NOMO-1 (cell line): Measurements from ENCODE around the gene CDK18.

Source experiments
- DNase-seq, 2 experiments: peaks; one replicate each; lab custom pipeline; 2025; ENCODE audit not compliant: unreplicated experiment in 2 of 2; lab: John Stamatoyannopoulos, UW

Gene CDK18

GRCh38 chr1:205502111-205502810 is 2.2 kb upstream of the CDK18 start:
- no peak for DNase-seq

GRCh38 chr1:205502992-205503391 is 1.5 kb upstream of the CDK18 start:
- no peak for DNase-seq

GRCh38 chr1:205505076-205505729 is 734 bp downstream of the CDK18 start:
- DNase-seq, result no peak

GRCh38 chr1:205505791-205506190 is 1.3 kb downstream of the CDK18 start:
- DNase-seq, result no peak

GRCh38 chr1:205506409-205507200 is 2.1 kb downstream of the CDK18 start:
- DNase-seq, result no peak

GRCh38 chr1:205508227-205508714 is 3.8 kb downstream of the CDK18 start:
- DNase-seq, result no peak

GRCh38 chr1:205510308-205510950 is 6.0 kb downstream of the CDK18 start:
- DNase-seq, result no peak

- no peak for DNase-seq
These were observed 6.5 kb downstream of the CDK18 start for GRCh38 chr1:205510951-205511330.

GRCh38 chr1:205512059-205513045 is 7.9 kb downstream of the CDK18 start:
- no peak for DNase-seq

- no peak for DNase-seq
These were observed 9.3 kb downstream of the CDK18 start for GRCh38 chr1:205513774-205514173.

GRCh38 chr1:205514211-205515142 is 10.0 kb downstream of the CDK18 start:
- no peak for DNase-seq

- DNase-seq, result no peak
These were observed 11.3 kb downstream of the CDK18 start for GRCh38 chr1:205515781-205516253.

GRCh38 chr1:205516362-205516761 is 11.9 kb downstream of the CDK18 start:
- DNase-seq, result no peak

GRCh38 chr1:205517288-205517687 is 12.8 kb downstream of the CDK18 start:
- DNase-seq, result no peak

- no peak for DNase-seq
These were observed 13.3 kb downstream of the CDK18 start for GRCh38 chr1:205517763-205518162.

- no peak for DNase-seq
These were observed 14.4 kb downstream of the CDK18 start for GRCh38 chr1:205518661-205519540.

- no peak for DNase-seq
These were observed 15.2 kb downstream of the CDK18 start for GRCh38 chr1:205519541-205520131.
